Measurements from ENCODE around the gene CFAP99. TPM values are rescaled to one million over a fixed set of nuclear protein-coding genes. Genes with fewer than 3 reads are reported as not detected.

Gene CFAP99
- total and polyA plus RNA-seq, 2 of the 4 experiments (the other 2 are of a cell fraction), result not detected

- no peak for TF ChIP-seq POLR2A (IDR thresholded peaks at IDR 0.05; ENCODE audit: low read depth, low read length)
- no peak for TF ChIP-seq ELK1 (IDR thresholded peaks at IDR 0.05; ENCODE audit: borderline replicate concordance, low read depth, low read length)
- TF ChIP-seq RCOR1 (IDR thresholded peaks at IDR 0.05; ENCODE audit: insufficient replicate concordance, low read length), result no peak
- TF ChIP-seq CHD1 (IDR thresholded peaks at IDR 0.05; ENCODE audit: low read depth, low read length), result no peak
- no peak for TF ChIP-seq MAZ (IDR thresholded peaks at IDR 0.05; ENCODE audit: borderline replicate concordance, low read depth, low read length)
- TF ChIP-seq BHLHE40 (IDR thresholded peaks at IDR 0.05; ENCODE audit: low read depth, low read length), result no peak
- no peak for TF ChIP-seq RAD21 (IDR thresholded peaks at IDR 0.05; ENCODE audit: low read length)
- TF ChIP-seq CTCF (conservative IDR thresholded peaks at IDR 0.05; ENCODE audit: low read depth, low read length), result no peak
- TF ChIP-seq MAFK (IDR thresholded peaks at IDR 0.05; ENCODE audit: low read depth, low read length), result no peak
- no peak for TF ChIP-seq MXI1 (IDR thresholded peaks at IDR 0.05; ENCODE audit: borderline replicate concordance, low read depth, low read length)
- TF ChIP-seq NFE2L2 (IDR thresholded peaks at IDR 0.05; ENCODE audit: low read depth, low read length), result no peak
- no peak for TF ChIP-seq USF2 (IDR thresholded peaks at IDR 0.05; ENCODE audit: low read depth, low read length)
- no peak for TF ChIP-seq CEBPB (IDR thresholded peaks at IDR 0.05; ENCODE audit: low read depth, low read length)
- TF ChIP-seq RFX5 (IDR thresholded peaks at IDR 0.05; ENCODE audit: low read depth, low read length), result no peak
- TF ChIP-seq FOS (IDR thresholded peaks at IDR 0.05; ENCODE audit: low read depth, low read length), result no peak
- no peak for TF ChIP-seq SMC3 (IDR thresholded peaks at IDR 0.05; ENCODE audit: low read depth, low read length)
- no peak overlapping the region for H4K91ac ChIP-seq (ENCODE audit: insufficient read depth, low read depth, low read length)
- no peak overlapping the region for H2AFZ ChIP-seq (replicated peaks; ENCODE audit: low read length, poor library complexity)
- H3K18ac ChIP-seq (ENCODE audit: low read depth, low read length), result no peak overlapping the region
- dilution Hi-C loops (cut with HindIII; ENCODE audit: low sequenced_read_pairs, unreplicated experiment), result no loop called here
- H3K4me1 ChIP-seq (ENCODE audit: control insufficient read depth, insufficient read depth, low read length), result no peaks in the 10 kb centered on the region
- peaks cover 42% of the 10 kb centered on the region for H3K36me3 ChIP-seq (ENCODE audit: control insufficient read depth, insufficient read depth, low read length)
- H2BK5ac ChIP-seq (ENCODE audit: low read depth, low read length, poor library complexity, severe bottlenecking), result no peak overlapping the region
- H3K4ac ChIP-seq (ENCODE audit: low read depth, low read length), result no peak overlapping the region
- H3K4me2 ChIP-seq (ENCODE audit: low read depth, low read length), result no peak overlapping the region
- H3K9me1 ChIP-seq (ENCODE audit: insufficient read depth, low read length), result peaks cover 3% of the 10 kb centered on the region; the same call in 1 of the 2 replicates
- H3K79me1 ChIP-seq (ENCODE audit: low read depth in 1 of 2, low read length in 2 of 2), result peaks cover 50 to 77% of the 10 kb centered on the region in 2 experiments
- intact Hi-C loops (cut with micrococcal nuclease), result no loop called here
- no TSS peak for BruUV-seq (replicated peaks)
- peaks cover 46% of the 10 kb centered on the region for H4K20me1 ChIP-seq (ENCODE audit: insufficient read depth, low read length)
- H3K56ac ChIP-seq (ENCODE audit: extremely low read depth, insufficient read depth, low read length), result no peak overlapping the region
- WGBS, 2 experiments (ENCODE audit: extremely low coverage in 2 of 2, insufficient read length in 1 of 2), result 86% methylated on average over 1 of the region's 4 CpGs; no CpG with 5 or more reads in 1 of the 2 experiments
- no peak overlapping the region for H2BK120ac ChIP-seq (ENCODE audit: low read depth, low read length)
- ChIA-PET POLR2A (ENCODE audit: unreplicated experiment) (no interaction called here), CTCF (no interaction called here)
- no peak overlapping the region for H3K4me3 ChIP-seq (ENCODE audit: insufficient read depth, low read depth, low read length)
- H2AK9ac ChIP-seq (replicated peaks; ENCODE audit: low read depth, low read length, poor library complexity), result no peak overlapping the region
- H3K9me3 ChIP-seq (ENCODE audit: control insufficient read depth, insufficient read depth, low read length), result no peaks in the 10 kb centered on the region
- H3K9ac ChIP-seq (ENCODE audit: low read depth, low read length), result no peak overlapping the region
- H3K23ac ChIP-seq (ENCODE audit: low read depth, low read length), result no peak overlapping the region
- no peak overlapping the region for H2BK15ac ChIP-seq (ENCODE audit: low read depth, low read length)
- no peak overlapping the region for H2AK5ac ChIP-seq (ENCODE audit: low read depth, low read length)
- H3K27ac ChIP-seq (ENCODE audit: insufficient read depth, low read length), result no peak overlapping the region
- in situ Hi-C loops (cut with MboI; ENCODE audit: low sequenced_read_pairs), result no loop called here
- no peak overlapping the region for H4K5ac ChIP-seq (ENCODE audit: low read depth, low read length)
- H4K8ac ChIP-seq (ENCODE audit: low read depth in 2 of 2, low read length in 2 of 2), result no peak overlapping the region
- no peak overlapping the region for H2BK20ac ChIP-seq (ENCODE audit: low read depth, low read length)
- ATAC-seq (ENCODE audit: low read depth), result no peak
- no peak for DNase-seq
- H3K14ac ChIP-seq (replicated peaks; ENCODE audit: low read depth, low read length), result no peak overlapping the region
- no peaks in the 10 kb centered on the region for H3K27me3 ChIP-seq (ENCODE audit: control insufficient read depth, insufficient read depth, low read length)
Observed at GRCh38 chr4:2507259-2507658, 88.5 kb downstream of the CFAP99 start.

All from IMR-90 (cell line).